NCI-H2227 (cell line): ENCODE results near the gene CCDC78.
A peak's percentile ranks its signal among the peaks of the same experiment; 100 is the strongest.
"Not testable (repeated sequence)": the region's sequence is repeated elsewhere in the genome, so short reads cannot be mapped to it uniquely, and the experiment has no call there.

Source experiments
- DNase-seq: peaks from one replicate; lab custom pipeline; 2025; ENCODE audit not compliant: unreplicated experiment; lab: John Stamatoyannopoulos, UW

The CCDC78 gene

DNA sequence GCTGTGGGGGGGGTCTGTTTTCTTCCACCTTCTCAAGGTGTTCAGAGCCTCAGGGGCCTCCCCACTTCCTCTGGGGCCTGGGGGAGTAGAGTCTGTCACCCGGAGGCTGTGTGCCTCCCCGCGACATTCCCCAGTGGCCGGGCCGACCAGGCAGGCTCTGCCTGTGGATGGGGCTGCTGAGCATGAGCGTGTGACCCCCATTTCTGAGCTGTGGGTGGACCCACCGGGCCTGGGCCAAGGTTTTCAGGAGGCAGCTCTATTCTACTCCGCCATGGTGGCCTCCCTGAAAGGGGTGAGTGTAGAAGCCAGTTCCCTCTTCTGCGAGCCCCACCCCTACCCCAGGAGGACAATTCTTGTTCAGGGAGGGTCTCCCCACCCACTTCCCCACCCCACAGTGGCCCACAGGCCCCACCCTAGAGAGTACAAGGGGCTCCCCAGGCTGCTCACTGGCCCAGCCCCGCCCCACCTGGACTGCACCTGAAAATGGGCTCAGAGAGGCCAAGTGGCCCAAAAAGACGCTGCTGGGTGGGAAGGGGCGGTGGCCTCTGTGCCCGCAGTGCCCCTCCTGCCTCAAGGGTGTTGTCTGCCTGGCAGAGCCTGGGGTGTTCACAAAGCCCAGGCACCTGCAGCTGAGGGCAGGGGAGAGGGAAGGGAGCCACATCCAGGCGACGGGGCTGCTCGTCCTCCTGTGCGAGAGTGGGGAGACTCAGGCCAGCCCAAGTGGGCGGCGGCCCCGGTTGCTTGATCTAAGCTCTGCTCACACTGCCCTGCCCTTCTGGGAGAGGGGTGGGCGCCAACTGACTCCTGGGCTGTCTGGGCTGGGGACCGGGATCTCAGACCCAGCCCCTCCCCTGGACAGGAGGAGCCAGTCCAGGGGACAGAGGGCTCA, 35.6 kb upstream of the CCDC78 start:
- no peak for DNase-seq

GRCh38 chr16:760545-761343, 34.5 kb upstream of the CCDC78 start, which contains the start of gene MSLN:
TSS of gene MSLN (plus strand) at chr16:760734. CDS start at chr16:762681, 1,947 bp downstream.
- no peak for DNase-seq

GRCh38 chr16:760065-760464, 33.8 kb upstream of the CCDC78 start:
- DNase-seq, result no peak

- DNase-seq, result no peak
These were observed 33.1 kb upstream of the CCDC78 start for GRCh38 chr16:759110-759910.

DNA sequence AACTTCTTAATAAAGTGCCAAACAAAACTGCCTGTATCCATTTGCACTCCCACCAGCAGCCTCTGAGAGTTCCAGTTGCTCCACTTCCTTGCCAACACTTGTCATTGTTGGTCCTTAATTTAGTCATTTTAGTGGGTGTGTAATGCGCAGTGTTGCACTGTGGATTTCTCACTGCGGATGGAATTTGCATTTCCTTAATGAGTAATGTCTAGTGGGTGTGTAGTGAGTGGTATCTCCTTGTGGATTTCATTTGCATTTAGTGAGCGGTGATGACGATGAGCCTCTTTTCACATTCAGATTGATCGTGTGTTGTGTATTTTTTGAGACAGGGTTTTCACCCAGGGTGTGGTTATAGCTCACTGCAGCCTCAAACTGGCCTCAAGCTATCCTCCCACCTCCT, 30.2 kb upstream of the CCDC78 start:
- no peak for DNase-seq

DNA sequence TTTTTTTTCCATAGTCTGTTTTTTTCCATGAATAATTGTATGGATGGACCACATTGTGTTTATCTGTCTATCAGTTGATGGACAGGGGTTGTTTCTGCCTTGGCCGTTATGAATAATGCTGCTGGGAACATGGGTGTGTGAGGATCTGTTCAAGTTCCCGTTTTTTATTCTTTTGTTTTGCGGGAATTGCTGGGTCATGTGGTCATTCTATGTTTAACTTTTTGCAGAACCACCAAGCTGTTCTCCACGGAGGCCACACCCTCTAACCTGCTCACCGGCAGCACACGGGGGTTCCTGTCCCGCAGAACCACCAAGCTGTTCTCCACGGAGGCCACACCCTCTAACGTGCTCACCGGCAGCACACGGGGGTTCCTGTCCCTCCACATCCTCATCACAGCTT, 28.4 kb upstream of the CCDC78 start:
- no peak for DNase-seq

- DNase-seq, result not testable (repeated sequence)
These were observed 27.9 kb upstream of the CCDC78 start for GRCh38 chr16:754121-754607.

GRCh38 chr16:752007-752312, 25.7 kb upstream of the CCDC78 start:
- DNase-seq, result no peak

- DNase-seq, result no peak
These were observed 25.1 kb upstream of the CCDC78 start for GRCh38 chr16:751152-752006.

GRCh38 chr16:750485-750884, 24.2 kb upstream of the CCDC78 start:
- peak; percentile 28 for DNase-seq

DNA sequence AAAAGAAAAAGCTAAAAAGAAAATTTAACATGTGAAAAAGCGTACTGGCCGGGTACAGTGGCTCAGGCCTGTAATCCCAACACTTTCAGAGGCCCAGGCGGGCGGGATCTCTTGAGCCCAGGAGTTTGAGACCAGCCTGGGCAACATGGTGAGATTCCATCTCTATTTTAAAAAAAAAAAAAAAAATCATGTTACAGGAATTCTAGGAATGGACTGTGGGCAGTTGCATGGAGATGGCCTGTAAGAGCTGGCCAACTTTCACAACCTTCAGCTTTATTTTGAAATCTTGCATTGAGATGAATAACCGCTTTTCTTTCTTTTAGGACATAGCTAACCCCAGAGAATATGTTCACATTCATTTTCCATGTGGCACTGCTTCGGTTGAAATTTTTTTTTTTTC, 22.8 kb upstream of the CCDC78 start:
- DNase-seq, result no peak

GRCh38 chr16:747978-748746, 21.9 kb upstream of the CCDC78 start:
- DNase-seq, result no peak

DNA sequence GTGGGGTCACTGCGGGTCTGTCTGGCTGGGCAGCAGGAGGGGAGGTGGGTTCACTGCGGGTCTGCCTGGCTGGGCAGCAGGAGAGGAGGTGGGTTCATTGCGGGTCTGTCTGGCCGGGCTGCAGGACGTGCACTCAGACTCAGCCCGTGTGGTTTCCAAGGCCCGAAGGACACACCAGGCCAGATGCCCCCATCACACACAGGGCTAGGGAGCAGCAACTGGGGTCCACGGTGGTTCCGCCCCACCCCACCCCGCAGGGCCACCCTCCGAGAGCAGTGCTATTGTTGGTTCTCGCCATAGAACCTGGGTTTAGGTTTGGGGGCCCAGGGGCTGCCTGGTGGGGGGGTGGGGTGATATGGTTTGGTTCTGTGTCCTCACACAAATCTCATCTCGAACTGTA, 20.4 kb upstream of the CCDC78 start:
- DNase-seq, result no peak

GRCh38 chr16:745739-746138, 19.5 kb upstream of the CCDC78 start:
- peak; percentile 60 for DNase-seq

GRCh38 chr16:743794-744500, 17.7 kb upstream of the CCDC78 start:
- no peak for DNase-seq

GRCh38 chr16:742894-743293, 16.7 kb upstream of the CCDC78 start:
- not testable (repeated sequence) for DNase-seq

DNA sequence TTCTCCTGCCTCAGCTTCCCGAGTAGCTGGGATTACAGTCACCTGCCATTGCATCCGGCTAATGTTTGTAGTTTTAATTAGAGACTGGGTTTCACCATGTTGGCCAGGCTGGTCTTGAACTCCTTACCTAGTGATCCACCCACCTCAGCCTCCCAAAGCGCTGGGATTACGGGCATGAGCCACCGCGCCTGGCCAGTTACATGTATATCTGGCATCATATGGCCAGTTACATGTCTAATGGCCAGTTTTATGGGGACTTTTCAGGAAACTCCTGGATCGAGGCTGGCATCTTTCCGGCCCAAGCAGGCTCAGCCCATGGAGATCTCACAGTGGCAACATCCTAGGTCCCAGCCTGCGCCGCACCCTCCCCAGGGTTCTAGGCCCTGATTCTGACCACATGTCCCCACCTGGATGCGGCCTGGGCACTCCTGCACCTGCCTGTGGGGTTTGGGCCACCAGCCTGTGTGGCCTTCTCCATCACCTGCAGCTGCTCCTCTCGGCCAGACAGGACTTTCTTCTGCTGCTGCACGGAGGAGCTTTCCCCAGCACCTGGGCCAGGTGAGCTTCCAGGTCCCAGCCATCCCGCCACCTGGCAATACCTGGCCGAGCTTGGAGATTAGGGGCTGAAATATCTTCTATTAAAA, 15.9 kb upstream of the CCDC78 start:
- DNase-seq, result no peak

- peak; percentile 97 for DNase-seq
These were observed 14.7 kb upstream of the CCDC78 start, which contains the start of gene CIAO3 for GRCh38 chr16:740764-741505. TSS of gene CIAO3 (minus strand) at chr16:740997. CDS start at chr16:740985, 12 bp downstream.
